H1 (cell line): Measurements from ENCODE around the gene RASD1. TPM values are rescaled to one million over a fixed set of nuclear protein-coding genes. Genes with fewer than 3 reads are reported as not detected.

Experiments used
- CTCF ChIA-PET: fragments of 300-600 bp; sonication (Branson Sonifier 250); formaldehyde crosslinking; loops from one replicate; lab custom pipeline; 2021; ENCODE audit not compliant: partially characterized antibody; lab: Charles Lee
- POLR2A ChIA-PET: fragments of 300-600 bp; sonication (Branson Sonifier 250); formaldehyde crosslinking; loops from one replicate; lab custom pipeline; 2021; ENCODE audit warnings: inconsistent platforms; ENCODE audit not compliant: partially characterized antibody; lab: Charles Lee
- DNase-seq, 2 experiments: peaks; one replicate each; pipeline versions ENCODE4 v3.0.0 to v3.0.0-alpha.2; 2010 to 2022; ENCODE audit warnings: low spot score in 2 of 2, low read depth in 1 of 2, mixed read lengths in 1 of 2
- FAIRE-seq: peaks from 2 replicates; lab custom pipeline; 2011; peaks lifted over from hg19 to GRCh38; lab: Jason Lieb, UNC
- H2AFZ ChIP-seq: 2 replicates; pipeline ENCODE4 v1.8.1; 2012; ENCODE audit warnings: low read length, inconsistent platforms
- H2AK5ac ChIP-seq: 2 replicates; pipeline ENCODE4 v1.6.1; 2013; ENCODE audit warnings: low read depth, low read length
- H2BK120ac ChIP-seq: replicated peaks from 2 replicates; pipeline ENCODE3; 2013; ENCODE audit warnings: low read depth, low read length, inconsistent platforms
- H2BK12ac ChIP-seq: 2 replicates; pipeline ENCODE4 v1.6.1; 2013; ENCODE audit warnings: low read depth, low read length
- H2BK15ac ChIP-seq: 2 replicates; pipeline ENCODE4 v1.6.1; 2013; ENCODE audit warnings: low read length
- H2BK20ac ChIP-seq: 2 replicates; pipeline ENCODE4 v1.6.1; 2013; ENCODE audit warnings: low read length
- H2BK5ac ChIP-seq: 2 replicates; pipeline ENCODE4 v1.6.1; 2013; ENCODE audit warnings: low read depth, low read length
- H3K14ac ChIP-seq: 2 replicates; pipeline ENCODE4 v1.6.1; 2013; ENCODE audit warnings: inconsistent platforms; ENCODE audit not compliant: insufficient read length
- H3K18ac ChIP-seq: 2 replicates; pipeline ENCODE4 v1.6.1; 2013; ENCODE audit warnings: low read length; ENCODE audit errors: extremely low read depth
- H3K23ac ChIP-seq: 2 replicates; pipeline ENCODE4 v1.6.1; 2013; ENCODE audit warnings: inconsistent platforms; ENCODE audit not compliant: insufficient read length
- H3K23me2 ChIP-seq: 2 replicates; pipeline ENCODE4 v1.6.1; 2013; ENCODE audit warnings: low read depth, low read length
- H3K27ac ChIP-seq: 2 replicates; pipeline ENCODE4 v1.6.1; 2011; ENCODE audit warnings: low read depth, low read length, inconsistent platforms
- H3K27me3 ChIP-seq, 4 experiments: replicated peaks in 1 of 4; 1 replicate in 1 of 4; 2 replicates in 3 of 4; pipeline versions ENCODE4 v1.6.1 to v1.8.1; 2011 to 2013; ENCODE audit warnings: low read length in 3 of 4, mild to moderate bottlenecking in 3 of 4, inconsistent platforms in 2 of 4, mixed read lengths in 2 of 4, moderate library complexity in 1 of 4; ENCODE audit not compliant: control insufficient read depth in 3 of 4, insufficient read depth in 3 of 4; ENCODE audit errors: extremely low read depth in 1 of 4
- H3K36me3 ChIP-seq, 4 experiments: 2 replicates each; pipeline versions ENCODE4 v1.6.1 to v1.8.1; 2011 to 2013; ENCODE audit warnings: mild to moderate bottlenecking in 4 of 4, low read length in 3 of 4, moderate library complexity in 2 of 4, control low read depth in 1 of 4, inconsistent platforms in 1 of 4; ENCODE audit not compliant: insufficient read depth in 4 of 4, control insufficient read depth in 2 of 4
- H3K4ac ChIP-seq: replicated peaks from 2 replicates; pipeline ENCODE3; 2013; ENCODE audit warnings: low read length, low read depth, mixed read lengths, inconsistent platforms; ENCODE audit not compliant: insufficient read length
- H3K4me1 ChIP-seq, 4 experiments: replicated peaks in 1 of 4; 1 replicate in 1 of 4; 2 replicates in 3 of 4; pipeline versions ENCODE4 v1.6.1 to v1.8.1; 2011 to 2013; ENCODE audit warnings: low read length in 3 of 4, inconsistent platforms in 2 of 4, mixed read lengths in 1 of 4; ENCODE audit not compliant: insufficient read depth in 4 of 4, control insufficient read depth in 3 of 4
- H3K4me2 ChIP-seq, 2 experiments: 2 replicates each; pipeline versions ENCODE4 v1.6.1 to v1.8.1; 2011 to 2013; ENCODE audit warnings: low read depth in 2 of 2, low read length in 2 of 2, control low read depth in 1 of 2, inconsistent platforms in 1 of 2, mild to moderate bottlenecking in 1 of 2; ENCODE audit not compliant: insufficient read depth in 1 of 2
- H3K4me3 ChIP-seq, 4 experiments: fragments of 200-600, 300-600 bp in 1 of 4; sonication (generic), shearing (Covaris generic), sonication (Bioruptor Twin) in 1 of 4; 2 replicates each; pipeline versions ENCODE4 v1.5.1 to v1.8.1; 2011 to 2016; ENCODE audit warnings: low read length in 4 of 4, low read depth in 3 of 4, control low read depth in 2 of 4, inconsistent platforms in 2 of 4, mild to moderate bottlenecking in 2 of 4, mixed read lengths in 1 of 4, moderate library complexity in 1 of 4; ENCODE audit not compliant: insufficient read depth in 2 of 4; ENCODE audit errors: extremely low read depth in 1 of 4
- H3K56ac ChIP-seq: replicated peaks from 2 replicates; pipeline ENCODE3; 2013; ENCODE audit warnings: low read depth, mild to moderate bottlenecking, mixed read lengths, low read length, inconsistent platforms; ENCODE audit not compliant: insufficient read length
- H3K79me1 ChIP-seq: 2 replicates; pipeline ENCODE4 v1.6.1; 2013; ENCODE audit warnings: low read depth, low read length, control low read depth
- H3K79me2 ChIP-seq, 2 experiments: 2 replicates each; pipeline versions ENCODE4 v1.6.1 to v1.8.1; 2012 to 2013; ENCODE audit warnings: low read length in 2 of 2, mild to moderate bottlenecking in 2 of 2, inconsistent platforms in 1 of 2; ENCODE audit not compliant: insufficient read depth in 2 of 2, control insufficient read depth in 1 of 2
- H3K9ac ChIP-seq, 4 experiments: replicated peaks in 1 of 4; 1 replicate in 1 of 4; 2 replicates in 3 of 4; pipeline versions ENCODE4 v1.6.1 to v1.8.1; 2011 to 2013; ENCODE audit warnings: low read depth in 3 of 4, low read length in 3 of 4, control low read depth in 2 of 4, mild to moderate bottlenecking in 2 of 4, moderate library complexity in 2 of 4, inconsistent platforms in 1 of 4; ENCODE audit errors: extremely low read depth in 1 of 4
- H3K9me3 ChIP-seq, 2 experiments: 2 replicates each; pipeline versions ENCODE4 v1.6.1 to v1.8.1; 2012 to 2013; ENCODE audit warnings: mild to moderate bottlenecking in 2 of 2, moderate library complexity in 2 of 2, control low read depth in 1 of 2, inconsistent platforms in 1 of 2, low read depth in 1 of 2, low read length in 1 of 2, mixed read lengths in 1 of 2; ENCODE audit not compliant: insufficient read depth in 2 of 2
- H4K20me1 ChIP-seq, 2 experiments: replicated peaks in 1 of 2; 2 replicates each; pipeline versions ENCODE3 to v1.8.1; 2011 to 2013; ENCODE audit warnings: inconsistent platforms in 2 of 2, low read length in 2 of 2, mild to moderate bottlenecking in 1 of 2; ENCODE audit not compliant: insufficient read depth in 2 of 2, control insufficient read depth in 1 of 2
- H4K5ac ChIP-seq: 2 replicates; pipeline ENCODE4 v1.6.1; 2013; ENCODE audit warnings: low read length, low read depth, mixed read lengths, inconsistent platforms; ENCODE audit not compliant: insufficient read length
- H4K8ac ChIP-seq: 2 replicates; pipeline ENCODE4 v1.8.0; 2013; ENCODE audit warnings: mild to moderate bottlenecking, moderate library complexity, low read length, inconsistent platforms; ENCODE audit not compliant: insufficient read depth; ENCODE audit errors: extremely low read depth
- H4K91ac ChIP-seq: replicated peaks from 2 replicates; pipeline ENCODE3; 2013; ENCODE audit warnings: low read length, mixed read lengths, inconsistent platforms; ENCODE audit not compliant: insufficient read length
- CTBP2 ChIP-seq: IDR thresholded peaks from 2 replicates; pipeline ENCODE4 v1.7.0; 2011; ENCODE audit warnings: borderline replicate concordance, mild to moderate bottlenecking, moderate library complexity, mixed read lengths, low read length; ENCODE audit not compliant: insufficient read depth, insufficient read length
- HDAC2 ChIP-seq, 2 experiments: fragments of 300-600 bp in 1 of 2; sonication (generic) in 1 of 2; IDR thresholded peaks; 2 replicates each; pipeline ENCODE4 v1.6.1; 2011 to 2012; ENCODE audit warnings: low read depth in 2 of 2, low read length in 2 of 2, mild to moderate bottlenecking in 2 of 2, moderate library complexity in 2 of 2, borderline replicate concordance in 1 of 2, inconsistent platforms in 1 of 2
- JUND ChIP-seq: IDR thresholded peaks from 2 replicates; pipeline ENCODE4 v1.6.1; 2011; ENCODE audit warnings: mild to moderate bottlenecking, improper control_type of control experiment, low read length
- SIN3A ChIP-seq, 2 experiments: IDR thresholded peaks in 1 of 2; conservative IDR thresholded peaks in 1 of 2; 2 replicates each; pipeline ENCODE4 v1.6.1; 2011 to 2012; ENCODE audit warnings: low read length in 2 of 2, improper control_type of control experiment in 1 of 2, low read depth in 1 of 2, mild to moderate bottlenecking in 1 of 2
- SUZ12 ChIP-seq: fragments of 200-600 bp; sonication (generic); IDR thresholded peaks from 2 replicates; pipeline ENCODE4 v1.6.1; 2012; ENCODE audit warnings: mild to moderate bottlenecking, inconsistent platforms, low read length, moderate library complexity, mixed read lengths
- WGBS, 2 experiments: shearing (Covaris generic) in 1 of 2; methylation state at CpG; one replicate each; pipeline versions ENCODE4 v1.1.6 to v1.1.7; 2013 to 2015; ENCODE audit warnings: low lambda C conversion rate in 2 of 2, mixed read lengths in 2 of 2, inconsistent platforms in 1 of 2, low coverage in 1 of 2, missing lambda C conversion rate in 1 of 2; ENCODE audit not compliant: insufficient replicate concordance in 2 of 2, insufficient coverage in 1 of 2, insufficient read length in 1 of 2; ENCODE audit errors: extremely low coverage in 1 of 2, missing lambda C conversion rate in 1 of 2; 5-methylcytosine and 5-hydroxymethylcytosine counted together
- polyA plus RNA-seq, 7 experiments: library from polyadenylated mRNA; depleted of rRNA in 3 of 7; stranded (reverse) in 5 of 7; unstranded in 2 of 7; fragments of >200 nt in 5 of 7; fragments of 200-250 nt in 2 of 7; gene quantifications; 1 replicate in 5 of 7; 2 replicates in 1 of 7; 4 replicates in 1 of 7; pipeline versions ENCODE4 v1.2.1 to v1.2.3, GENCODE V29; 2011 to 2013; ENCODE audit warnings: missing spikeins in 2 of 7, mixed read lengths in 2 of 7
- total RNA-seq: library from RNA; stranded (reverse); fragmentation: NEBNext Ultra II Directional; extraction: Animal tissue kit (Norgen Biotek cat#: 25700); gene quantifications from 2 replicates; pipeline ENCODE4 v1.2.1, GENCODE V29; 2021
- TF ChIP-seq, protein P1 (sequence below): IDR thresholded peaks from 2 replicates; pipeline ENCODE4 v1.6.1; 2011; ENCODE audit warnings: low read depth, mild to moderate bottlenecking, low read length; ENCODE audit not compliant: insufficient read depth

RASD1 gene
- total and polyA plus RNA-seq, 2 of the 8 experiments (the other 6 are each of a cell fraction or from before 2014, with no cell fraction given), result 2.3 to 2.6 TPM

DNA sequence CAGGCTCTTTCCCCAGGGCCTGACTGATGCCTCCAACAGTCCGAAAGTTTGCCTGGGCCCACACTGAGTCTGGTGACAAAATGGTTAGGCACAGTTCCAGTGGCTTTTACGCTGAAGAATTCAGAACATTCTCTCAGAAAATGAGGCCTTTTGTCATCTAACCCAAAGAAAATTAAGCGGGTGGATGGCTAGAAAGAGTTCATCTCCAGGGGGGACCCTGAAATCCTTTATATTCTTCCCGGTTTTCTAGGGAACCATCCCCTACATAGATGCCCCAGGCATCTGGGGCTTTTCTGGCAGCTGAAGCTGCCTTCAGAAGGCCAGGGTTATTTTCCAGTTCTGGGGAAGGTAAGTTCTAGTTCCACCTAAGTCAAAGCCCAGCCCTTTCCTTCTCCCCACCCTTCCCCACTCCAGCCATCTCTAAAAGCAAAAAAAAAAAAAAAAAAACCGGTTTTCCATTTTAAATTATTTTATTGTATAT, 2.2 kb downstream of the RASD1 start:
- Histone ChIP-seq H3K9ac (no peak overlapping the region), H2BK20ac (no peak overlapping the region), H3K56ac (no peak overlapping the region), H4K5ac (no peak overlapping the region), H2BK5ac (no peak overlapping the region), H2AFZ (no peak overlapping the region), H3K27ac (no peak overlapping the region), H2BK120ac (no peak overlapping the region), H3K14ac (no peak overlapping the region), H3K23me2 (peaks cover 23% of the 10 kb centered on the region; the same call in 1 of the 2 replicates), H3K79me1 (peaks cover 2% of the 10 kb centered on the region), H2BK15ac (no peak overlapping the region), H3K4ac (no peak overlapping the region), H3K18ac (no peak overlapping the region), H3K36me3 (peaks cover 3 to 17% (median 8%) of the 10 kb centered on the region in 4 experiments; a peak in 7 of 8 replicates), H3K79me2 (0 out of 4 replicates have a peak, but pooled peaks cover 0 to 2% of the 10 kb centered on the region in 2 experiments), H3K23ac (no peak overlapping the region), H3K4me3 (peak overlapping the region in 2 of 4 experiments; percentile 58 to 70; a peak in 3 of 8 replicates)
- ChIA-PET CTCF (interaction anchor here (1.0 to 5.7 kb wide), 2 partner anchors 73 to 138 kb away, joined by 3 to 44 read pairs; no protein-coding TSS in a partner anchor), POLR2A (interaction anchor here (1.1 to 4.7 kb wide), 3 partner anchors 97 to 343 kb away, joined by 3 to 20 read pairs (median 5); partner anchors contain the start of genes PEMT and SREBF1)
- 51% methylated on average over 4 of the region's 5 CpGs; no CpG with 5 or more reads in 1 of the 2 experiments for WGBS, 2 experiments
- peak in 1 of 2 experiments; percentile 45 for DNase-seq
- no peak for TF ChIP-seq JUND
- no peak for TF ChIP-seq CTBP2
- TF ChIP-seq HDAC2 (IDR thresholded peaks at IDR 0.05; ENCODE audit: borderline replicate concordance in 1 of 2, low read depth in 2 of 2, low read length in 2 of 2), result no peak
- no peak for TF ChIP-seq SUZ12
- TF ChIP-seq, protein P1, sequence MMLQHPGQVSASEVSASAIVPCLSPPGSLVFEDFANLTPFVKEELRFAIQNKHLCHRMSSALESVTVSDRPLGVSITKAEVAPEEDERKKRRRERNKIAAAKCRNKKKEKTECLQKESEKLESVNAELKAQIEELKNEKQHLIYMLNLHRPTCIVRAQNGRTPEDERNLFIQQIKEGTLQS, result no peak
- no peak for TF ChIP-seq SIN3A (conservative IDR thresholded peaks at IDR 0.05 in 1 of 2, IDR thresholded peaks at IDR 0.05 in 1 of 2; ENCODE audit: low read depth in 1 of 2, low read length in 2 of 2)
- TF ChIP-seq, all 59 proteins: peak for 0
- Histone ChIP-seq H2BK12ac (0 out of 2 replicates have a peak overlapping the region, but pooled peaks have one; percentile 39), H3K9me3 (no peaks in the 10 kb centered on the region), H4K91ac (no peak overlapping the region), H3K4me1 (peaks cover 5 to 29% (median 22%) of the 10 kb centered on the region in 4 experiments), H2AK5ac (no peak overlapping the region), H3K4me2 (peak overlapping the region; percentile 35 to 89; a peak in 3 of 4 replicates), H3K27me3 (peaks cover 14 to 26% (median 22%) of the 10 kb centered on the region in 4 experiments; a peak in 6 of 7 replicates), H4K20me1 (peaks cover 18 to 20% of the 10 kb centered on the region in 2 experiments), H4K8ac (peak overlapping the region; percentile 11; the same call in 1 of the 2 replicates)
- no peak for FAIRE-seq
